Activated CD4-positive, alpha-beta T cell treated with anti-CD3 and anti-CD28 coated beads, Interleukin-2, Interleukin-6, amounts not matched to agents 100 ng/mL and 50 ng/mL, durations not matched to agents 16 hours and 8 hours (primary cell): ENCODE results near the gene NBAS.
A peak's percentile ranks its signal among the peaks of the same experiment; 100 is the strongest.
"Not testable (repeated sequence)": the region's sequence is repeated elsewhere in the genome, so short reads cannot be mapped to it uniquely, and the experiment has no call there.

Experiments
- DNase-seq: peaks from one replicate; pipeline ENCODE4 v3.0.0-alpha.2; 2020

The NBAS gene

GRCh38 chr2:15251753-15252152, 309.4 kb downstream of the NBAS start:
- DNase-seq = no peak

- DNase-seq = not testable (repeated sequence)
Observed at GRCh38 chr2:15250946-15251345, 310.2 kb downstream of the NBAS start.

DNA sequence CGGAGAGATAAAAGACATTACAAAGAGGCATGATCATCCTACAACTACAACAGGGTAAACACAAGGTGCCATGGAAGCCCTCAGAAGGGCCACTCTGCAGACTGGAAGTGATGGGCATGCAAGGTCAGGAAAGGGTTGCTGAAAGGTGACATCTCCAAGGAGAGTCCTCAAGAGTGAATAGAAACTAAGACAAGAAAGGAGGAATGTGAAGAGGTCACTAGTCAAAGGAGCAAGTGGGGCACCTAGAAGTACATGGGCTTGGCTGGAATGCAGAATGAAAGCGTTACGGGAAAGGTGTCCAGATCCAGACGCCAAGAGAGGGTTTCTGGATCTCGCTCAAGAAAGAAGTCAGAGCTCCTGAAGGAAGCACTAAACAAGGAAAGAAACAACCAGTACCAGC, 314.3 kb downstream of the NBAS start:
- DNase-seq = no peak

GRCh38 chr2:15243762-15244161, 317.4 kb downstream of the NBAS start:
- DNase-seq = no peak

DNA sequence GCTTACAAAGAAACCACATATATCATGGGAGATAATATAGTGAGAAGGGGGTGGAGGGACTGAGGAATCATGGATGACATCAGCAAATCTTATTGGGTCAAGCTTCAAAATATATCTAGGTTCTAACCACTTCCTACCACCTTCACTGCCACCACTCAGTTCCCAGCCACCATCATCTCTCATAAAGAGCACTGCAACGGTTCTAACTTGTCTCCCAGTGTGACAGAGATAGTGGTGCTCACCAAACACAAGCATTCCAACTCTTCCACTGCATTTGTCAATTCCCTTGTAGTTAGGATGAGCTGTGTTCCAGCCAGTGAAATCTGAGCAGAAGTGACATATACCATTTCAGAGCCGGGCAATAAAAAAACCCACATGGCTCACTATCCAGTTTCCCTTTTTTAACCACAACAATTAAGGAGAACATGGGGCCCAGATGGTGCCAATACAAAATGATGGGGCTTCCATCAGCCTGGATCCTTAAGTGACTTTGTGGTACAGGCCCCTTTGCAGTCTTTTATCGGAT, 318.1 kb downstream of the NBAS start:
- DNase-seq = peak; percentile 1

DNA sequence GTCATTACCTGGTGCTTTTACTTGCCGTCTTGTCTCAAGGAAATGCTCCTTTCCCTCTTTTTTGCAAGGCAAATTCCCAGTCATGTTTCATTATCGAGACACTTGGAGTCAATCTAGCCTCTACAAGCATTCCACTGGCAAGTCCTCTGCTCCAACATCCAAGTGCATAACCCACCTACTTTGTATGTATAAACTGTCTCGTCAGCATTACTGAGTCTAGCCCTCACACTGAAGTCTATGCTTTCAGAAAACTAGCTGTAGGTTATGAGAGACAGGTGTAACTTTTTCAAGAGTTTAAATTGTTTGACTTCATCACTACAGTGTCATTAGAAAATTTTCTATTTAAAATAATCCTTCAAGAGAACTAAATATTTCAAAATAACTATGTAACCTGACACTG, 319.2 kb downstream of the NBAS start:
- DNase-seq = no peak

- no peak for DNase-seq
Observed at GRCh38 chr2:15241201-15241600, 319.9 kb downstream of the NBAS start.

DNA sequence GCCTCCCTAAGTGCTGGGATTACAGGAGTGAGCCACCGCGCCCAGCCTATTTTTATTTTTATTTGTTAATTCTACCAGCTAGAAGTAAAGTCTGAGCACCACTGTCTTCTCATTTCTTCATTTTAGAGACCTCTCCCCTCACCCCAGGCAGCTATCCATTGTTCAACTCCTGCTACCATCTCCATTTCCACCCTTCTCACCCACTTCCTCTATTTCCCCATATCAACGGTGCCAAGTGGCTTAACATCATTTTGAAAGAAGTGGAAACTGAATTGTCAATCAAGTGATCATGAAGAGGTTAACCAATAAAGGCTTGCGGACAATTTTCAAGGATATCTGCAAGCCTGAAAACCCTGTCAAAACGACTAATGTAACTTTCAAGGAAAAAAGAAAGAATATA, 323.1 kb downstream of the NBAS start:
- no peak for DNase-seq

DNA sequence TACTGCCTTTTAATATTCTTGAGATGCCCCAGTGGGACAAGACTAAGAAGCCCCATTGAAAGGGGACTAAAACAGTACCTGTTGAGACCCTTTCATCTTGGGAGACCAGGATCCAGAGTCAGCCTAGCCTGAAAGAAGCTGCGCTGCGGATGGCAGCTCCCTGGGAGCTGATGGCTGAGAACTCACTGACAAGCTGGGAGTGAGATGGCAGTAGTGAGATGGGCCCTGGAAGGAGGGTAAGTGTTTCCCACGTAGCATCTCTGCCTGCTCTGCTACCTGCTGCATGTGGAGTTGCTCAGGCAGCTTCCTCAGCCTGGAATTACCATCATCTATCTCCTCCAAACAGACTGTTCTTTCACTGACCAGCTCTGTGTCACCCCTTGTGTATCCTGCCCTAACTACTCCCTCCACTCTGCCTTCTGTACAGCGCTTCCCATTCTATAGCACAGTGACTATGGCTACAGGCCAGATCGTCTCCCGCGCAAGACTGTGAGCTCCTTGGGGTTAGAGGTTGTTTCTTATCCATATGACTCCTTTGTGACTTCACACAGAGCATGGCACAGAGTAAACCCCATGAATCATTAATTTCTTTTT, 330.4 kb downstream of the NBAS start:
- no peak for DNase-seq

GRCh38 chr2:15226661-15227060, 334.5 kb downstream of the NBAS start:
- DNase-seq = no peak

GRCh38 chr2:15225131-15225530, 336.0 kb downstream of the NBAS start:
- no peak for DNase-seq

- no peak for DNase-seq
Observed at GRCh38 chr2:15224641-15225040, 336.5 kb downstream of the NBAS start.

DNA sequence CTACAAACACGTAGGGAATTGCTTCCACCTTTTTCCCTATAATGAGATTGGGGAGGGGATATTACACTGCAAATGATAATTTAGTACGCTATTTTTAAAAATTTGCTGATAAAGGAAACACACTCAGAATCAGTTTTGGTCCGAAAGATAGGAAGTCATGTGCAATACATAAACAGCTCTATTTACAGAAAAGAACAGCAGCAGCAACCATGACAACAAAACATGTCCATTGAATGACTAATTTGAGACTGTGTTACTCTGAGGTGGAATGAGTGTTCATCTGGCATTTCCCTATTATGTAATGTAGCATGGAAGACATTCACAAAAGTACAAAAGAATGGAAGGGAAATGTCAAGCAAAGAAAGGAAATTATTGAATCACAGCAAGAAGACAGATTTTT, 337.2 kb downstream of the NBAS start:
- DNase-seq = peak; percentile 28

GRCh38 chr2:15222856-15223255, 338.3 kb downstream of the NBAS start:
- DNase-seq = no peak

DNA sequence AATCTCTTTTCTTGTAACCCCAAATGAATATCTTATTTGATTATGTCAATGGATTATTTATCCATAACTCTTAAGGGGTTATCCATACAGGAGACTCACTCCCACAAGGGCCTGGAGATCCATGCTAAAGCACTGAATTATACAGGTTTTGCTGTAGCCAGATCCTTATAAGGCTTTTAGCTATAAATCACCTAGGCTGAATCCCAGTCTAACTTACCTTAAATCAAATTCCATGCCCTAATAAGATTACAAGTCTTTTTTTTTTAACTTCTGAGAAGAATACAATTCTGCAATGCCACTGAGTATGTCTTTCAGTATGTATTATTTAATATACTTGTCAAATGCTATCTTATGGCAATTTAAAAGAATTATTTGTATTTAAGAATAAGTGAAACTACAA, 340.5 kb downstream of the NBAS start:
- DNase-seq = no peak

DNA sequence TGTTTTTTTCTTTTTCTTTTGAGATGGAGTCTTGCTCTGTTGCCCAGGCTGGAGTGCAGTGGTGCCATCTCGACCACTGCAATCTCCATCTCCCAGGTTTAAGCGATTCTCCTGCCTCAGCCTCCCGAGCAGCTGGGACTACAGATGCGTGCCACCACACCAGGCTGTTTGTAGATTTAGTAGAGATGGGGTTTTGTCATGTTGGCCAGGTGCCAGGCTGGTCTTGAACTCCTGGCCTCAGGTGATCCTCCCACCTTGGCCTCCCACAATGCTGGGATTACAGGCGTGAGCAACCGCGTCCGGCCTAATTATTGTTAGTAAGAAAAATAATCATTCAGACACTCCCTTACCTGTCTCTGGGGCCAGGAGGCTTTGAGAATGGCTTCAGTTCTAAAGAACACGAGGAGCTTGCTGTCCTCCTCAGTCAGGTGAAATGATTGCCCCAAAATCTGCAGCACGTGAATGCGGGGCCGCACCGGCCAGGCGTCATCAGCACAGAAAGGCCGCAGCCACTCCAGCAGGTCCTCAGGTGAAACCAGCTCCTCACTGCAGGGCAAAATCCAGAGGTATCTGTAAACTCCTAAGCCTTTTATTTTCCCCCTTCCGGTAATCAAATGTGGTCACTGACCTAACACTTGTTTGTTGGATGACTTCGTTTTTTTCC, 342.6 kb downstream of the NBAS start:
- no peak for DNase-seq

- DNase-seq = no peak
Observed at GRCh38 chr2:15212249-15212648, 348.9 kb downstream of the NBAS start.

DNA sequence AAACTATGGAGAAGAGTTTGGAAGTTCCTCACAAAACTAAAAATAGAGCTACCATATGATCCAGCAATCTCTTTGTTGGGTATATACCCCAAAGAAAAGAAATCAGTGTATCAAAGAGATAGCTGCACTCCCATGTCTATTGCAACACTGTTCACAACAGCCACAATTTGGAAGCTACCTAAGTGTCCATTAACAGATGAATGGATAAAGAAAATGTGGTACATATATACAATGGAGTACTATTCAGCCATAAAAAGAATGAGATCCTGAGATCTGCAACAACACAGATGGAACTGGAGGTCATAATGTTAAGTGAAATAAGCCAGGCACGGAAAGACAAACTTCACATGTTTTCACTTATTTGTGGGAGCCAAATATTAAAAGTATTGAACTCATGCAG, 350.6 kb downstream of the NBAS start:
- not testable (repeated sequence) for DNase-seq

DNA sequence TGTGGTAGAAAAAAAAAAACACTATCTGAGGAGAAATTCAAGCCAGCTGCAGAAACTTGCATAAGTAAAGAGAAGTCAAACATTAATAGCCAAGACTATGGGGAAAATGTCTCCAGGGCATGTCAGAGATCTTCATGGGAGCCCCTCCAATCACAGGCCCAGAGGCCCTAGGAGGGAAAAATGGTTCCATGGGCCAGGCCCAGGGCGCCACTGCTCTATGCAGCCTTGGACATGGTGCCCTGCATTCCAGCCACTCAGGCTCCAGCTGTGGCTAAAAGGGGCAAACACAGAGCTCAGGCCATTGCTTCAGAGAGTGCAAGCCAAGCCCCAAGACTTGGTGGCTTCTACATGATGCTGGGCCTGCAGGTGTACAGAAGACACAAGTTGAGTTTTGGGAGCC, 354.7 kb downstream of the NBAS start:
- no peak for DNase-seq

DNA sequence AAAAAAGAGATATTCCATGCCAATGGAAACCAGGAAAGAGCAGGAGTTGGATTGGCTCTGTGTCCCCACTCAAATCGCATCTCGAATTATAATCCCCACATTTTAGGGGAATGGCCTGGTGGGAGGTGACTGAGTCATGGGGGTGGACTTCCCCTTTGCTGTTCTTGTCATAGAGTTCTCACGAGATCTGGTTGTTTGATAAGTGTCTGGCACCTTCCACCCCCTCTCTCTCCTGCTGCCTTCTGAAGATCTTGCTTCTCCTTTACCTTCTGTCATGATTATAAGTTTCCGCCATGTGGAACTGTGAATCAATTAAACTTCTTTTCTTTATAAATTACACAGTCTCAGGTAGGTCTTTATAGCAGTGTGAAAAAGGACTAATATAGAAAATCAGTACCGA, 355.6 kb downstream of the NBAS start:
- DNase-seq = no peak

DNA sequence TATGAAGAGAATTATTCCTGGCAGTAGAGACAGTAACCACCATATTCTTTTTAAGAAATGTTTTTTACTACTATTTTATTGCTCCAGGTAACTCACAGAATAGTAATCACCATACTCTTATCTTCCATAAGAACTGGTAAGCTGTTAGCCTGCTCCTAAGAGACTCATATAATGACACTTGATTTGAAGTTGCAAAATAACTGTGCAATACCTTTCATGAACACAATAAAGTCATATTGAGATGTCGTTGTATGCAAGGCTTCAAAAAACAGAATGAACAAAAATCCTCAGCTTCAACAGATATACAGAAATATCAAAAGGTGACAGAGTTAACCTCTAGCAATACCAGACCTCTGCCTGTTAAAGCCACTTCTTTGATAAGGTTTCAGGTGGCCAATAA, 360.1 kb downstream of the NBAS start:
- no peak for DNase-seq

- no peak for DNase-seq
Observed at GRCh38 chr2:15200581-15200980, 360.6 kb downstream of the NBAS start.

DNA sequence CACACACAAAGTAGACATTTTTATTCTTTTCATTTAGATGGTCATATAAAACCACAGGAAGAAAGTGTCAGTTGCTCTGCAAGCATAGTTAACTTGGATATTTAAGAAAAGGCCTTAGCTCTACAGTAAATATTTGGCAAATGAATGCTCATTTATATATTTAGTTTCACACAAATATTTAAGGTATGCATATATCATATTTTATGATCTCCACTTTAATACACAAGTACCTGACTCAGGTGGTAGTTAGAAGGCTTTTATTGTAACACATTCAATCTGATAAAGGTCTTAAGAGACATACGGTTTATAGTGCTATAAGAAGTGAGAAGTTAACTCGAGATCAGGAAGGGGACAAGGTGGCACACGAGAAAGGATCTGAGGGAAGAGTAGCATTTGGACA, 363.1 kb downstream of the NBAS start:
- no peak for DNase-seq

DNA sequence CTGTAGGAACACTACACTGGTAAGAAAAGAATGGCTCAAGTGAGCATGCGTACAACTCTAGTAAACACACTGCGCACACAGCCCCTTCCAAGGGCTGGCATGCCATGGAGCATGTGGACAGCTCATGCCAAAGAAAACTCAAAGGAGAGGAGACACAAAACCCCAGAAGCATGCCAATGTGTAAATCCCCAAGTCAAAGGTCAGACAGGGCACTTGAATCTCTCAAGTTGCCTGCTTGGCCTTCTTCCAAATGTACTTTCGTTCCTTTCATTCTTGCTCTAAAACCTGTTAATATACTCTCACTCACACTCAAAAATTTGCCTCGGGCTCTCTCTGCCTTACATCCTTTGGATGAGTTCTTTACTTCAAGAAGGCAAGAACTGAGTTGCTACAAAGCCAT, 365.3 kb downstream of the NBAS start:
- no peak for DNase-seq

- DNase-seq = no peak
Observed at GRCh38 chr2:15191789-15192188, 369.3 kb downstream of the NBAS start.
